Measurements from ENCODE around the gene RAB36. TPM values are rescaled to one million over a fixed set of nuclear protein-coding genes. Genes with fewer than 3 reads are reported as not detected.

RAB36 gene
- total and polyA plus RNA-seq, 9 of the 15 experiments (the other 6 are each of a cell fraction or from before 2014, with no cell fraction given) = 0.04 to 0.50 (median 0.08) TPM; not detected in 3

DNA sequence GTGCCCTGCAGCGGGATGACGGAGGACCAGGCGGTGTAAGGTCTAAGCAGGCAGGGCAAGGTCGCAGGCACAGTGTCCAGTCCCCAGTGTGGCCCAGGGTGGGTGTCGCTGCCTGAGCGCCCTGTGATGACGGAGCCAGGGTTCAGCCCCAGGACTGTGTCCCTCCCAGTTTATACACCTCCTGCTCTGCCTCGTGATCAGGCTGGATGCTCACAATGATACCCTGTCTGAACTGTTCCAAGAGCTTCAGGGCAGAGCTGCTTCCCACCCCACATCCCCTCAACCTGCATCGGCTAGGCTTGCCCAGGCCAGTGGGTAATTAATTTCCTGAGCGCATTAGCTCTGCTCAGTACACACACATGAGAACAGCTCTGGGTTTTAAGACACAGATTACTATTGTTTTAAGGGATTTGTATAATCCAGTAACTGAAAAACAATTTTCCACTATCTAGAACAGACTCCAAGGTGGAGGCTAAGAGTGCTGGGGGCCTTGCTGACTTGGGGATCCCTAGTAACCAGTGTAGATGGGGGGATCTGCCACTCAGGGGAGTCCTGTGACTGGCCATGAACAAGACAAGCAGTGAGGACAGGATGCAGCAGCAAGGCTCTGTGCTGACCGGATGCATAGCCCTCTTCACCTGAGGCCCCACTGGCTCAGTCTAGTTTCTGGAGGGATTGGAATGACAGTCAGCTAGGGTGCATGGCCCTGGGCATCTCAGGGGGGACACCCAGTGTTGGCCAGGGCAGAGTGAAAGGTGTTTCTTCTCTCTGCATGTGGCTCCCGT lies 40.9 kb upstream of the RAB36 start (continued):
- TF ChIP-seq SMC3 (conservative IDR thresholded peaks at IDR 0.05; ENCODE audit: insufficient read depth, low read depth, low read length) (0 out of 2 replicates have a peak, but pooled peaks have one; percentile 18), IRF9 (tag; IDR thresholded peaks at IDR 0.05) (no peak), PHTF2 (CRISPR knock-in tag; IDR thresholded peaks at IDR 0.05) (no peak), KLF13 (tag; IDR thresholded peaks at IDR 0.05; ENCODE audit: borderline replicate concordance, low read depth) (0 out of 2 replicates have a peak, but pooled peaks have one; percentile 35), ZNF174 (CRISPR knock-in tag; IDR thresholded peaks at IDR 0.05) (no peak), ZNF77 (CRISPR knock-in tag; IDR thresholded peaks at IDR 0.05) (no peak), TBL1XR1 (IDR thresholded peaks at IDR 0.05; ENCODE audit: low read length in 2 of 2) (0 out of 4 replicates have a peak, but pooled peaks of 1 of the 2 experiments have one; percentile 35), ZNF668 (CRISPR knock-in tag; IDR thresholded peaks at IDR 0.05) (no peak), E2F4 (CRISPR knock-in tag; IDR thresholded peaks at IDR 0.05; ENCODE audit: low read depth) (no peak), MCM5 (IDR thresholded peaks at IDR 0.05; ENCODE audit: low read depth) (peak; percentile 72; the same call in 1 of the 2 replicates), KLF6 (CRISPR knock-in tag; IDR thresholded peaks at IDR 0.05; ENCODE audit: borderline replicate concordance) (no peak), ZNF583 (CRISPR knock-in tag; IDR thresholded peaks at IDR 0.05) (no peak), JUNB (CRISPR knock-in tag; conservative IDR thresholded peaks at IDR 0.05) (no peak), ZNF431 (CRISPR knock-in tag; IDR thresholded peaks at IDR 0.05) (no peak), TOE1 (IDR thresholded peaks at IDR 0.05; ENCODE audit: borderline replicate concordance) (no peak), TOE1 (CRISPR knock-in tag; IDR thresholded peaks at IDR 0.05; ENCODE audit: borderline replicate concordance, low read depth) (no peak), PHF20 (IDR thresholded peaks at IDR 0.05; ENCODE audit: partially characterized antibody) (no peak), ZNF589 (CRISPR knock-in tag; IDR thresholded peaks at IDR 0.05; ENCODE audit: low read depth) (no peak), MCM7 (IDR thresholded peaks at IDR 0.05) (peak in 1 of 2 experiments; percentile 2; a peak in 1 of 4 replicates), STAT5A (IDR thresholded peaks at IDR 0.05; ENCODE audit: borderline replicate concordance, low read length) (no peak)
- TF ChIP-seq, protein P1, sequence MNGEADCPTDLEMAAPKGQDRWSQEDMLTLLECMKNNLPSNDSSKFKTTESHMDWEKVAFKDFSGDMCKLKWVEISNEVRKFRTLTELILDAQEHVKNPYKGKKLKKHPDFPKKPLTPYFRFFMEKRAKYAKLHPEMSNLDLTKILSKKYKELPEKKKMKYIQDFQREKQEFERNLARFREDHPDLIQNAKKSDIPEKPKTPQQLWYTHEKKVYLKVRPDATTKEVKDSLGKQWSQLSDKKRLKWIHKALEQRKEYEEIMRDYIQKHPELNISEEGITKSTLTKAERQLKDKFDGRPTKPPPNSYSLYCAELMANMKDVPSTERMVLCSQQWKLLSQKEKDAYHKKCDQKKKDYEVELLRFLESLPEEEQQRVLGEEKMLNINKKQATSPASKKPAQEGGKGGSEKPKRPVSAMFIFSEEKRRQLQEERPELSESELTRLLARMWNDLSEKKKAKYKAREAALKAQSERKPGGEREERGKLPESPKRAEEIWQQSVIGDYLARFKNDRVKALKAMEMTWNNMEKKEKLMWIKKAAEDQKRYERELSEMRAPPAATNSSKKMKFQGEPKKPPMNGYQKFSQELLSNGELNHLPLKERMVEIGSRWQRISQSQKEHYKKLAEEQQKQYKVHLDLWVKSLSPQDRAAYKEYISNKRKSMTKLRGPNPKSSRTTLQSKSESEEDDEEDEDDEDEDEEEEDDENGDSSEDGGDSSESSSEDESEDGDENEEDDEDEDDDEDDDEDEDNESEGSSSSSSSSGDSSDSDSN (IDR thresholded peaks at IDR 0.05; ENCODE audit: borderline replicate concordance in 1 of 2, low read depth in 2 of 2, low read length in 2 of 2) = 0 out of 4 replicates have a peak, but pooled peaks have one; percentile 33 to 50
- TF ChIP-seq, protein P2, sequence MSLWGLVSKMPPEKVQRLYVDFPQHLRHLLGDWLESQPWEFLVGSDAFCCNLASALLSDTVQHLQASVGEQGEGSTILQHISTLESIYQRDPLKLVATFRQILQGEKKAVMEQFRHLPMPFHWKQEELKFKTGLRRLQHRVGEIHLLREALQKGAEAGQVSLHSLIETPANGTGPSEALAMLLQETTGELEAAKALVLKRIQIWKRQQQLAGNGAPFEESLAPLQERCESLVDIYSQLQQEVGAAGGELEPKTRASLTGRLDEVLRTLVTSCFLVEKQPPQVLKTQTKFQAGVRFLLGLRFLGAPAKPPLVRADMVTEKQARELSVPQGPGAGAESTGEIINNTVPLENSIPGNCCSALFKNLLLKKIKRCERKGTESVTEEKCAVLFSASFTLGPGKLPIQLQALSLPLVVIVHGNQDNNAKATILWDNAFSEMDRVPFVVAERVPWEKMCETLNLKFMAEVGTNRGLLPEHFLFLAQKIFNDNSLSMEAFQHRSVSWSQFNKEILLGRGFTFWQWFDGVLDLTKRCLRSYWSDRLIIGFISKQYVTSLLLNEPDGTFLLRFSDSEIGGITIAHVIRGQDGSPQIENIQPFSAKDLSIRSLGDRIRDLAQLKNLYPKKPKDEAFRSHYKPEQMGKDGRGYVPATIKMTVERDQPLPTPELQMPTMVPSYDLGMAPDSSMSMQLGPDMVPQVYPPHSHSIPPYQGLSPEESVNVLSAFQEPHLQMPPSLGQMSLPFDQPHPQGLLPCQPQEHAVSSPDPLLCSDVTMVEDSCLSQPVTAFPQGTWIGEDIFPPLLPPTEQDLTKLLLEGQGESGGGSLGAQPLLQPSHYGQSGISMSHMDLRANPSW (CRISPR knock-in tag; IDR thresholded peaks at IDR 0.05) = no peak

Data from K562 (cell line).